NOMO-1 (cell line): ENCODE data around the gene TMTC2.
"Not testable (repeated sequence)": the region's sequence is repeated elsewhere in the genome, so short reads cannot be mapped to it uniquely, and the experiment has no call there.

ENCODE experiments used
- DNase-seq, 2 experiments: peaks; one replicate each; lab custom pipeline; 2025; ENCODE audit not compliant: unreplicated experiment in 2 of 2; lab: John Stamatoyannopoulos, UW

Gene TMTC2

GRCh38 chr12:82783435-82783834, 96.7 kb downstream of the TMTC2 start:
- no peak for DNase-seq

GRCh38 chr12:82787016-82787415, 100.3 kb downstream of the TMTC2 start:
- DNase-seq, result no peak

DNA sequence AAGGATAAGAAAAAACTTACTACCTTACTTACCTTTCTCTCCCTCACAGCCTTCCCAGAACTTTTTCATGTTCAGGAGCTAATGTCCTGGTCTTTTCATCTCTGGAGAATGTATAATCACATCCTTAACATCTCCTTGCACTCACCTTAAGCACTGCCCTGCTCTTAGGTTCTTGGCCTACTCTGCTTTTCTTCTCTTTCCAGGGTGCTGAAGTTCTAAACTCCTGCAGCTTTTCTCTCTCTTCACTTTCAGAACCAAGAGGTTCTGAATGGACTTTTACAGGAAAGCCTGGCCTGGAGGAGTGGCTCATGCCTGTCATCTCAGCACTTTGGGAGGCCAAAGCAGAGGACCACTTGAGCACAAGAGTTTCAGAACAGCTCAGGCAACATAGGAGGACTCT, 101.9 kb downstream of the TMTC2 start:
- DNase-seq, result no peak

- no peak for DNase-seq
Observed at GRCh38 chr12:82789674-82790073, 103.0 kb downstream of the TMTC2 start.

GRCh38 chr12:82793751-82794281, 107.1 kb downstream of the TMTC2 start:
- DNase-seq, result no peak

GRCh38 chr12:82797480-82797879, 110.8 kb downstream of the TMTC2 start:
- DNase-seq, result no peak

DNA sequence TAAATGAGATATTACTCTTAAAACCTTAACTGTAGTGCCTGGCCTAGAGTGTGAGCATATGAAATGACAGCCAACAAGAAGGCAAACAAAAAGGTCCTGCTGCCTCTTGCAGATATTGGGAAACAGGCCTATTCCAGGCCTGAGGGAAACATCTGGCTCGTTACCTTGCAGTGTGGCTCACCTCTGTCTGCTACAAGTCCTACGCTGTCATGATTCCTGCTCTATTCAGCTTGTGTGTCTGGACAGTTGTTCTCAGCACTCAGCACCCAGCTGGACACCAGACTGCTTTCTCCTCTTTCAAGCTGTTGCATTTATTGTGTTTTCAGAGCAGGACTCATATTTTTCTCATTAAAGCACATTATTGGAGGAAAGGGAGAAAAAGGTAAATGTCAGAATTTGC, 113.5 kb downstream of the TMTC2 start:
- no peak for DNase-seq

DNA sequence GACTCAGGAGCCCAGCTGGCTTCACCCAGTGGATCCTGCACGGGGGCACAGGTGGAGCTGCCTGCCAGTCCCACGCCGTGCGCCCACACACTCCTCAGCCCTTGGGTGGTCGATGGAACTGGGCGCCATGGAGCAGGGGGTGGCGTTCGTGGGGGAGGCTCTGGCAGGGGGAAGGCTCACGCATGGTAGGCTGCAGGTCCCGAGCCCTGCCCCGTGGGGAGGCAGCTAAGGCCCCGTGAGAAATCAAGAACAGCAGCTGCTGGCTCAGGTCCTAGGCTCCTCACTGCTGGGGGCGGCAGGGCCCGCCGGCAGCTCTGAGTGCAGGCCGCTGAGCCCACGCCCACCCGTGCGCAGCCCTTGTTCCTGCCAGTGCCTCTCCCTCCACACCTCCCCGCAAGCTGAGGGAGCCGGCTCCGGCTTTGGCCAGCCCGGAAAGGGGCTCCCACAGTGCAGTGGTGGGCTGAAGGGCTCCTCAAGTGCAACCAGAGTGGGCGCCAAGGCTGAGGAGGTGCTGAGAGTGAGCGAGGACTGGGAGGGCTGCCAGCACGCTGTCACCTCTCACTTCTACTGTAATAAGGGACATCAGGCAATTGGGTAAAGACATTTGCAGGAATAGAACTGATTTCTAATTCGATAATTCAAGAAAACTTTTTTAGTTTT, 115.4 kb downstream of the TMTC2 start:
- DNase-seq, result no peak

DNA sequence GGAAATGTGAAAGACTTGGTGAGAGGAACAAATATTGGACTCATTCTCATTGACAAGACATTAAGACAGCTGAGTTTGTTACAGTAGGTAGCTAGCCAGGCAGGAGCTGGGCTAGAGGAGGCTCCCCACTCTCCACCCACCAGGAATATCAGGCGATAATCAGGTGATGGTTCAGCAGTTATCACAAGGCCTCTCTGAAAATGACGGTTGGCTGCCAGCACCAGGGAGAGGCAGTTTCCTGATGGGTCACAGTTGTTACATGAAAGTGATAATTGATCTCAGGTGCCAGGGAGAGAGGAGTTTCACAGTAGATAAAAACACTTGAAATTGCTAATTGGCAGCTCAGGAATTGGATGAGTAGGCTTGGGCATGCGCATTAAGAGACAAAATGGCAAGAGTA, 116.5 kb downstream of the TMTC2 start:
- DNase-seq, result no peak

DNA sequence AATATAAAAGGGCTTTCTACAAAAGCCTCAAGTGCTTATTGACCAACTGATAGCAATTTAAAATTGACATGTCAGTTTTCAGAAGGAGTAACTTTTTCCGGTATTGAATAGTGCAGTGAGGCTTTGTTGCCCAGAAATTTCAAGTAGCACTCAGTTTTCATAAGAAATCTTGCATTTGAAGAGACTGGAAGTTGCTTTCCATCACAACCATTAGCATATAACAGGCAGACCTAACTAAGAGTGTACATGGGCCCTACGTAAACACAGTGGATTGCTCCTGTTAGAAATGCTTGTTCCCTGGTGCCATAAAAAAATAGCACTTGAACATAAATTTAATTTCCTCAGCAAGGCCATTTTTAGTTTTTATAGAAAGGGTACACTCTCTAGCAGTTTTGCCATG, 117.9 kb downstream of the TMTC2 start:
- no peak for DNase-seq

DNA sequence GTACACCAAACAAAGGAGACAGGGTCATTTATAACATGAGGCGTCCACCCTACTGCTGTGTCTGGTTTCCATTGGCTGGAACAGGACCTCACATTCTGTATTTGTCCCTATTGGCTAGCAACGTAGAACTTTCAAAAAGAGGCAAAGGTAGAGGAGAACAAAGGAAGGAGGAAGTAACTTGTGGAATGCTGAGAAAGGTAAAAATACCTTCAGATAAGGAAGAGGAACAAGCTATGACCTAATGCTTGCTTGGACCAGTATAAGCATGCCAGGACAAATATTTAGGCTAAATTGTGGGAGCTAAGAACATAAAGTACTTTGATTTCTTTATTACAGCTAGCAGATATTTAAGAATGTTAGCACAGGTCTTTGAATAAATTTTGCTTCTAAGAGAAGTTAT, 118.3 kb downstream of the TMTC2 start:
- DNase-seq, result not testable (repeated sequence)

DNA sequence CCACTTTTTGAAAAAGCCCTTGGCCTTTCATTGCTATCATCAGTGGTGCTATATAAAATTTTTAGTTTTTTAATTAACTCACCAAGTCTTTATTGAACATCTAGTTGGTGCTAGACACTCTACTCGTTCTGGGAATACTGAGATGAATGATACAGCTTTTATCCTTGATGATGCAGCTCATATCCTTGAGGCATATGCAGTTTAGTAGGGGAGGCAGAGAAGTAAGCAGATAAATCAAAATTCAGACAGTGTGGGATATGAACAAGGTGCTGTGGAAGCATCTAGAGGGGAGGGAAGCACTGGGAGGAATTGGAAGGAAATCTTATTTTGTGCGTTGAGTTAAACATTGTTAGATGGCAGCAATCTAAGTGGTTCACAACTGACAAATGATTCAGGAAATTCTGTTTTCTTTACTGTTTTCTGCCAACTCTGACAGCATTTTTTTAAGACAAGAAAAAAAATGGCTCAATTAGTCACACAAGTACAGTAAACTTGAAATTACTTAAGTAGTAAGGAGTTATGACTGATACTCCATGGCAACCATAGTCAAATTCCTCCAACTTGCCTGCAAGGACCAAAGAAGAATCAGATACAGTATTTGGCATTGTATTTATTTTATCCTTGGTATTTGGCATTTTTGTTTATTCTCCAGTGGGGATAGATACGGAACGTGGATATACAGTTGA, 119.2 kb downstream of the TMTC2 start:
- DNase-seq, result no peak

- no peak for DNase-seq
Observed at GRCh38 chr12:82807132-82807737, 120.5 kb downstream of the TMTC2 start.

DNA sequence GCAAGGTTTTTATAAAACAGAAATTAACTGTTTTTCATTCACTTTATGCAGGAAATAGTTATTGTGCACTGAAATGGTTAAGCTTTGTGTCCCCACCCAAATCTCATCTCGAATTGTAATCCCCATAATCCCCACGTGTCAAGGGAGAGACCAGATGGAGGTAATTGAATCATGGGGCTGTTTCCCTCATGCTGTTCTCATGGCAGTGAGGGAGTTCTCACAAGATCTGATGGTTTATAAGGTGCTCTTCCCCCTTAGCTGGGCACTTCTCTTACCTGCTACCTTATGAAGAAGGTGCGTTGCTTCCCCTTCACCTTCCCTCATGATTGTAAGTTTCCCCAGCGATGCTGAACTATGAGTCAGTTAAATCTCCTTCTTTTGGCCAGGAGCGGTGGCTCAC, 123.9 kb downstream of the TMTC2 start:
- DNase-seq, result no peak

DNA sequence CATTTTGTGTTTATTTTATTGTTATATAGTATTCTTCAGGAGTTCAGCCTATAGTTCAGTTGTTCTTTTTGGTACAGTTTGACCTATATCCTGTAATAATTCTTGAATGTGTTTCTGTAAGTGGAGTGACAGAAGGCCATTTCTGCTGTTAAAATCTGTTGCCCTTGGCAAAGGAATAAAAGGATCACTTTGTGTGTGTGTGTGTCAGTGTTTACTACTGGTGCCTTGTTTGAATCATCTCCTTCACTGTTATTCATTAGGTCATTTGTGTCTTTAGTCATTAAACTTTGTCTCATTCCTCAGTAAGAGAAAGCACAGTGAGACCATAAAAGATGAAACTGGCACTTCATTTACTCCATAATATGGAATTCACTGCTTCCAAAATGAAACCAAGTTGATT, 130.7 kb downstream of the TMTC2 start:
- DNase-seq, result no peak

- no peak for DNase-seq
Observed at GRCh38 chr12:82818271-82819035, 131.7 kb downstream of the TMTC2 start.

DNA sequence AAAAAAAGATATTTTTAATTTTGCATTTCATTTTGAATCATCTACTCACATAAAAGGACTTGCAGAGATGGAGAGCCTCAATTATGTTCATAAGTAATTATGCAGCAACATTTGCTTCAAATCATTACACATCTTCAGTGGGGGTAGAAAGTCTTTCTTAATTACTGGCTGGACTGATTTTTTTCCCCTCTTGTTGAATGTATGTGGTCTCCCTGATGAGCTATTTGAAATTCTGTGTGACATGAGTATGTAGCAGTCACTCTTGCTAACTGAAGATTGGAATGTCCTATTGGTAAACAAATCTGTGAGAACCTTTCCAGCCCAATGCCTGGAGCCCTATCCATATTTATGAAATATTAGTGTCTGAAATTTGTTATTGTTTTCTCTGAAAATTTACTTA, 139.8 kb downstream of the TMTC2 start:
- no peak for DNase-seq

GRCh38 chr12:82832096-82832495, 145.4 kb downstream of the TMTC2 start:
- peak in 1 of 2 experiments; percentile 77 for DNase-seq

GRCh38 chr12:82832981-82833380, 146.3 kb downstream of the TMTC2 start:
- no peak for DNase-seq

DNA sequence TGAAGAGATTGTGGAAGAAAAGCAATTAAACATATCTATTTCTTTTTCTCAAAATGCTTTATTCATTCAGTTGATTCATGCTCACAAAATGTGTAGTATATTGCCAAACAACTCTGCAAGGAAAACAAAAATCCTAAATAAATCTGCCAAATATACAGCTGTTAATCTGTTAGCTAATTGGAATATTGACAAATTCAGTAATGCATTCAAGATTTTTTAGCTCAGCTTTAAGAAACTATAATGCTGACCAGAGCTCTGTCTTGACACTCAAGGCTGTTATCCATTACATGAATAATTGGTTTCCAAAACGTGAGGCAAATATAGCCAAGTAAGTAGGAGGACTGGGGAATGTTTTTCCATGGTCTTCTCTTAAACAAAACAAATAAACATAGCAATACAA, 146.8 kb downstream of the TMTC2 start:
- no peak for DNase-seq

GRCh38 chr12:82835217-82835616, 148.5 kb downstream of the TMTC2 start:
- DNase-seq, result no peak
